ENCODE data around the gene CCPG1. TPM values are rescaled to one million over a fixed set of nuclear protein-coding genes. Genes with fewer than 3 reads are reported as not detected.

Gene CCPG1
- total RNA-seq, 1 experiment from 2014 or later: 17.1 TPM

DNA sequence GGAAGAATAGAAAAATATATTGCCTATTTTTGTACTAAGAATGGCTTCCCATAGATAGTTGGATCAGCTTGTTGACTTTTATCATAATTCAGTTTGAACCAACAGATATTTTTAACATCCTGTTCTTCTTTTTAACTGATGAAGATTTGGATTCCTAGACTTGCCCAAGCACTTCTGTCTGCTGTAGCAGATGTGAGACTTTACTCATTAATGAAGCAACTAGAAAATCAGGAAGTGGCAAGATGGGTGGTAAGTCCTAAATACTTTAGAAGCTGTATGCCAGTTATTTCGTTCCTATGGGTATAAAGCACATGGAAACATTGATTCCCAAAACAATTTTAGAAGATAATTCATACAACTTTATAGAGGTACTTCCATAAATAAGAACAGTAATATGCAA, 80.8 kb downstream of the CCPG1 start:
- ChIA-PET POLR2A (no interaction called here), CTCF (interaction anchor here (1.6 kb wide), 1 partner anchor 112 kb away, joined by 3 read pairs; no protein-coding TSS in a partner anchor)
- Mint-ChIP-seq H3K36me3 (no peaks in the 10 kb centered on the region), H3K4me3 (no peak overlapping the region), H3K4me1 (peaks cover 17% of the 10 kb centered on the region), H3K9me3 (no peaks in the 10 kb centered on the region), H3K27ac (no peak overlapping the region), H3K27me3 (ENCODE audit: low read depth) (no peaks in the 10 kb centered on the region)
- no peak for ATAC-seq
- DNase-seq (ENCODE audit: low spot score): no peak
- no peak for TF ChIP-seq ETV6 (CRISPR knock-in tag; IDR thresholded peaks at IDR 0.05)
- TF ChIP-seq, protein P1, sequence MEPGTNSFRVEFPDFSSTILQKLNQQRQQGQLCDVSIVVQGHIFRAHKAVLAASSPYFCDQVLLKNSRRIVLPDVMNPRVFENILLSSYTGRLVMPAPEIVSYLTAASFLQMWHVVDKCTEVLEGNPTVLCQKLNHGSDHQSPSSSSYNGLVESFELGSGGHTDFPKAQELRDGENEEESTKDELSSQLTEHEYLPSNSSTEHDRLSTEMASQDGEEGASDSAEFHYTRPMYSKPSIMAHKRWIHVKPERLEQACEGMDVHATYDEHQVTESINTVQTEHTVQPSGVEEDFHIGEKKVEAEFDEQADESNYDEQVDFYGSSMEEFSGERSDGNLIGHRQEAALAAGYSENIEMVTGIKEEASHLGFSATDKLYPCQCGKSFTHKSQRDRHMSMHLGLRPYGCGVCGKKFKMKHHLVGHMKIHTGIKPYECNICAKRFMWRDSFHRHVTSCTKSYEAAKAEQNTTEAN (CRISPR knock-in tag; IDR thresholded peaks at IDR 0.05): no peak
- no peak for TF ChIP-seq ESRRA (CRISPR knock-in tag; IDR thresholded peaks at IDR 0.05; ENCODE audit: borderline replicate concordance)
- no peak for TF ChIP-seq SP1 (CRISPR knock-in tag; conservative IDR thresholded peaks at IDR 0.05)
- TF ChIP-seq SMAD3 (CRISPR knock-in tag; IDR thresholded peaks at IDR 0.05; ENCODE audit: borderline replicate concordance): no peak
- TF ChIP-seq IRF2 (CRISPR knock-in tag; IDR thresholded peaks at IDR 0.05; ENCODE audit: borderline replicate concordance, low read depth): no peak
- TF ChIP-seq ELF4 (CRISPR knock-in tag; IDR thresholded peaks at IDR 0.05; ENCODE audit: low read depth): no peak
- TF ChIP-seq, protein P2, sequence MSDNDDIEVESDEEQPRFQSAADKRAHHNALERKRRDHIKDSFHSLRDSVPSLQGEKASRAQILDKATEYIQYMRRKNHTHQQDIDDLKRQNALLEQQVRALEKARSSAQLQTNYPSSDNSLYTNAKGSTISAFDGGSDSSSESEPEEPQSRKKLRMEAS (CRISPR knock-in tag; IDR thresholded peaks at IDR 0.05): no peak
- TF ChIP-seq, protein P3, sequence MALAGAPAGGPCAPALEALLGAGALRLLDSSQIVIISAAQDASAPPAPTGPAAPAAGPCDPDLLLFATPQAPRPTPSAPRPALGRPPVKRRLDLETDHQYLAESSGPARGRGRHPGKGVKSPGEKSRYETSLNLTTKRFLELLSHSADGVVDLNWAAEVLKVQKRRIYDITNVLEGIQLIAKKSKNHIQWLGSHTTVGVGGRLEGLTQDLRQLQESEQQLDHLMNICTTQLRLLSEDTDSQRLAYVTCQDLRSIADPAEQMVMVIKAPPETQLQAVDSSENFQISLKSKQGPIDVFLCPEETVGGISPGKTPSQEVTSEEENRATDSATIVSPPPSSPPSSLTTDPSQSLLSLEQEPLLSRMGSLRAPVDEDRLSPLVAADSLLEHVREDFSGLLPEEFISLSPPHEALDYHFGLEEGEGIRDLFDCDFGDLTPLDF (CRISPR knock-in tag; IDR thresholded peaks at IDR 0.05): no peak
- TF ChIP-seq TCF7 (CRISPR knock-in tag; IDR thresholded peaks at IDR 0.05; ENCODE audit: low read depth): no peak
- no peak for TF ChIP-seq ZNF423 (CRISPR knock-in tag; IDR thresholded peaks at IDR 0.05)

DNA sequence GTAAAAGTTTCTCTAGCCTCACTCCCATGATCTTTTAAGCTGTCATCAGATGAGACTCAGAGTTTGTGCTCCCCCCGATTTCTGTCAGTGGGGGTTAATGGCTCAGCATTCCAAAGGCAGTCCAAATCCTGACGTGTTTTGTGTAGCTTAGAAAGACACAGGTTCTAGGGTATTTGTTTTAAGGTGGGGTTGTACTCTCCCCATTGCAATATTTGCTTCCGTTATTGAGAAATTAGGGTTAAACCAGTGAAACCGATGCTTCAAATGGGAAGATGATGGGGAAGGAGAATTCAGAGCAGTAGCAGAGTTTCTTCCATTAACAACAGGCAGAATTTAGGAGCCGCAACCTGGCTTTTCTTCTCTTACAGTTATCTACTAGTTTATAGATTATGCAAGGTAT, 85.7 kb downstream of the CCPG1 start:
- no peaks in the 10 kb centered on the region for H3K27me3 Mint-ChIP-seq (ENCODE audit: low read depth)
- no peaks in the 10 kb centered on the region for H3K9me3 Mint-ChIP-seq
- POLR2A ChIA-PET: interaction anchor here (0.6 kb wide), 1 partner anchor 143 kb away, joined by 3 read pairs; no protein-coding TSS in a partner anchor
- H3K4me1 Mint-ChIP-seq: peaks cover 27% of the 10 kb centered on the region
- peak overlapping the region; percentile 91 for H3K27ac Mint-ChIP-seq
- H3K4me3 Mint-ChIP-seq: no peak overlapping the region
- no peaks in the 10 kb centered on the region for H3K36me3 Mint-ChIP-seq
- CTCF ChIA-PET: interaction anchor here (0.8 kb wide), 1 partner anchor 113 kb away, joined by 3 read pairs; no protein-coding TSS in a partner anchor
- ATAC-seq (no peak), DNase-seq (ENCODE audit: low spot score) (no peak)
- no peak for TF ChIP-seq ZNF219 (CRISPR knock-in tag; IDR thresholded peaks at IDR 0.05; ENCODE audit: borderline replicate concordance)
- TF ChIP-seq SMAD3 (CRISPR knock-in tag; IDR thresholded peaks at IDR 0.05; ENCODE audit: borderline replicate concordance): no peak
- TF ChIP-seq SOX15 (CRISPR knock-in tag; IDR thresholded peaks at IDR 0.05): no peak
- TF ChIP-seq, protein P4, sequence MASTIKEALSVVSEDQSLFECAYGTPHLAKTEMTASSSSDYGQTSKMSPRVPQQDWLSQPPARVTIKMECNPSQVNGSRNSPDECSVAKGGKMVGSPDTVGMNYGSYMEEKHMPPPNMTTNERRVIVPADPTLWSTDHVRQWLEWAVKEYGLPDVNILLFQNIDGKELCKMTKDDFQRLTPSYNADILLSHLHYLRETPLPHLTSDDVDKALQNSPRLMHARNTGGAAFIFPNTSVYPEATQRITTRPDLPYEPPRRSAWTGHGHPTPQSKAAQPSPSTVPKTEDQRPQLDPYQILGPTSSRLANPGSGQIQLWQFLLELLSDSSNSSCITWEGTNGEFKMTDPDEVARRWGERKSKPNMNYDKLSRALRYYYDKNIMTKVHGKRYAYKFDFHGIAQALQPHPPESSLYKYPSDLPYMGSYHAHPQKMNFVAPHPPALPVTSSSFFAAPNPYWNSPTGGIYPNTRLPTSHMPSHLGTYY (CRISPR knock-in tag; IDR thresholded peaks at IDR 0.05): no peak
- TF ChIP-seq JAZF1 (CRISPR knock-in tag; IDR thresholded peaks at IDR 0.05): no peak
- TF ChIP-seq ESRRA (CRISPR knock-in tag; IDR thresholded peaks at IDR 0.05; ENCODE audit: borderline replicate concordance): no peak
- TF ChIP-seq OVOL2 (CRISPR knock-in tag; IDR thresholded peaks at IDR 0.05; ENCODE audit: borderline replicate concordance): no peak
- TF ChIP-seq ZNF317 (CRISPR knock-in tag; IDR thresholded peaks at IDR 0.05; ENCODE audit: borderline replicate concordance, low read depth): no peak
- TF ChIP-seq ZNF423 (CRISPR knock-in tag; IDR thresholded peaks at IDR 0.05): no peak
- no peak for TF ChIP-seq NR2C2 (CRISPR knock-in tag; IDR thresholded peaks at IDR 0.05)
- no peak for TF ChIP-seq GABPB1 (CRISPR knock-in tag; IDR thresholded peaks at IDR 0.05)
- TF ChIP-seq, protein P5, sequence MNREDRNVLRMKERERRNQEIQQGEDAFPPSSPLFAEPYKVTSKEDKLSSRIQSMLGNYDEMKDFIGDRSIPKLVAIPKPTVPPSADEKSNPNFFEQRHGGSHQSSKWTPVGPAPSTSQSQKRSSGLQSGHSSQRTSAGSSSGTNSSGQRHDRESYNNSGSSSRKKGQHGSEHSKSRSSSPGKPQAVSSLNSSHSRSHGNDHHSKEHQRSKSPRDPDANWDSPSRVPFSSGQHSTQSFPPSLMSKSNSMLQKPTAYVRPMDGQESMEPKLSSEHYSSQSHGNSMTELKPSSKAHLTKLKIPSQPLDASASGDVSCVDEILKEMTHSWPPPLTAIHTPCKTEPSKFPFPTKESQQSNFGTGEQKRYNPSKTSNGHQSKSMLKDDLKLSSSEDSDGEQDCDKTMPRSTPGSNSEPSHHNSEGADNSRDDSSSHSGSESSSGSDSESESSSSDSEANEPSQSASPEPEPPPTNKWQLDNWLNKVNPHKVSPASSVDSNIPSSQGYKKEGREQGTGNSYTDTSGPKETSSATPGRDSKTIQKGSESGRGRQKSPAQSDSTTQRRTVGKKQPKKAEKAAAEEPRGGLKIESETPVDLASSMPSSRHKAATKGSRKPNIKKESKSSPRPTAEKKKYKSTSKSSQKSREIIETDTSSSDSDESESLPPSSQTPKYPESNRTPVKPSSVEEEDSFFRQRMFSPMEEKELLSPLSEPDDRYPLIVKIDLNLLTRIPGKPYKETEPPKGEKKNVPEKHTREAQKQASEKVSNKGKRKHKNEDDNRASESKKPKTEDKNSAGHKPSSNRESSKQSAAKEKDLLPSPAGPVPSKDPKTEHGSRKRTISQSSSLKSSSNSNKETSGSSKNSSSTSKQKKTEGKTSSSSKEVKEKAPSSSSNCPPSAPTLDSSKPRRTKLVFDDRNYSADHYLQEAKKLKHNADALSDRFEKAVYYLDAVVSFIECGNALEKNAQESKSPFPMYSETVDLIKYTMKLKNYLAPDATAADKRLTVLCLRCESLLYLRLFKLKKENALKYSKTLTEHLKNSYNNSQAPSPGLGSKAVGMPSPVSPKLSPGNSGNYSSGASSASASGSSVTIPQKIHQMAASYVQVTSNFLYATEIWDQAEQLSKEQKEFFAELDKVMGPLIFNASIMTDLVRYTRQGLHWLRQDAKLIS (CRISPR knock-in tag; IDR thresholded peaks at IDR 0.05; ENCODE audit: borderline replicate concordance): no peak
- TF ChIP-seq SP1 (CRISPR knock-in tag; conservative IDR thresholded peaks at IDR 0.05): no peak
- TF ChIP-seq, protein P6, sequence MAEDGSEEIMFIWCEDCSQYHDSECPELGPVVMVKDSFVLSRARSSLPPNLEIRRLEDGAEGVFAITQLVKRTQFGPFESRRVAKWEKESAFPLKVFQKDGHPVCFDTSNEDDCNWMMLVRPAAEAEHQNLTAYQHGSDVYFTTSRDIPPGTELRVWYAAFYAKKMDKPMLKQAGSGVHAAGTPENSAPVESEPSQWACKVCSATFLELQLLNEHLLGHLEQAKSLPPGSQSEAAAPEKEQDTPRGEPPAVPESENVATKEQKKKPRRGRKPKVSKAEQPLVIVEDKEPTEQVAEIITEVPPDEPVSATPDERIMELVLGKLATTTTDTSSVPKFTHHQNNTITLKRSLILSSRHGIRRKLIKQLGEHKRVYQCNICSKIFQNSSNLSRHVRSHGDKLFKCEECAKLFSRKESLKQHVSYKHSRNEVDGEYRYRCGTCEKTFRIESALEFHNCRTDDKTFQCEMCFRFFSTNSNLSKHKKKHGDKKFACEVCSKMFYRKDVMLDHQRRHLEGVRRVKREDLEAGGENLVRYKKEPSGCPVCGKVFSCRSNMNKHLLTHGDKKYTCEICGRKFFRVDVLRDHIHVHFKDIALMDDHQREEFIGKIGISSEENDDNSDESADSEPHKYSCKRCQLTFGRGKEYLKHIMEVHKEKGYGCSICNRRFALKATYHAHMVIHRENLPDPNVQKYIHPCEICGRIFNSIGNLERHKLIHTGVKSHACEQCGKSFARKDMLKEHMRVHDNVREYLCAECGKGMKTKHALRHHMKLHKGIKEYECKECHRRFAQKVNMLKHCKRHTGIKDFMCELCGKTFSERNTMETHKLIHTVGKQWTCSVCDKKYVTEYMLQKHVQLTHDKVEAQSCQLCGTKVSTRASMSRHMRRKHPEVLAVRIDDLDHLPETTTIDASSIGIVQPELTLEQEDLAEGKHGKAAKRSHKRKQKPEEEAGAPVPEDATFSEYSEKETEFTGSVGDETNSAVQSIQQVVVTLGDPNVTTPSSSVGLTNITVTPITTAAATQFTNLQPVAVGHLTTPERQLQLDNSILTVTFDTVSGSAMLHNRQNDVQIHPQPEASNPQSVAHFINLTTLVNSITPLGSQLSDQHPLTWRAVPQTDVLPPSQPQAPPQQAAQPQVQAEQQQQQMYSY (CRISPR knock-in tag; IDR thresholded peaks at IDR 0.05): no peak
